GM19467 (cell line): ENCODE results near the gene YIPF2.
"Not testable (repeated sequence)": the region's sequence is repeated elsewhere in the genome, so short reads cannot be mapped to it uniquely, and the experiment has no call there.

Source experiments
- ATAC-seq: cut with Tn5 transposase; IDR thresholded peaks from one replicate; pipeline ENCODE4 v1.9.1; 2021; ENCODE audit warnings: mild to moderate bottlenecking, moderate library complexity; ENCODE audit not compliant: unreplicated experiment

YIPF2 gene

GRCh38 chr19:10943412-10943811 lies 15.0 kb upstream of the YIPF2 start:
- ATAC-seq, result not testable (repeated sequence)

DNA sequence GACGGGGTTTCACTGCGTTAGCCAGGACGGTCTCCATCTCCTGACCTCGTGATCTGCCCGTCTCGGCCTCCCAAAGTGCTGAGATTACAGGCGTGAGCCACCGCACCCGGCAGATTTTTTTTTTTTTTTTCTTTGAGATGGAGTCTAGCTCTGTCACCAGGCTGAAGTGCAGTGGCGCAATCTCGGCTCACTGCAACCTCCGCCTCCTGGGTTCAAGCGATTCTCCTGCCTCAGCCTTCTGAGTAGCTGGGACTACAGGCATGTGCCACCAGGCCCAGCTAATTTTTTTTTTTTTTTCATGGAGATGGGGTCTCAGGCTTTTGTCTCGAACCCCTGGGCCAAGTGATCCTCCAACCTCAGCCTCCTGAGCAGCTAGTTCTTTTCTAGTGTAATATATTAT lies 13.2 kb upstream of the YIPF2 start:
- ATAC-seq, result not testable (repeated sequence)

- no peak for ATAC-seq
Measured at GRCh38 chr19:10936661-10937084, 8.2 kb upstream of the YIPF2 start.

DNA sequence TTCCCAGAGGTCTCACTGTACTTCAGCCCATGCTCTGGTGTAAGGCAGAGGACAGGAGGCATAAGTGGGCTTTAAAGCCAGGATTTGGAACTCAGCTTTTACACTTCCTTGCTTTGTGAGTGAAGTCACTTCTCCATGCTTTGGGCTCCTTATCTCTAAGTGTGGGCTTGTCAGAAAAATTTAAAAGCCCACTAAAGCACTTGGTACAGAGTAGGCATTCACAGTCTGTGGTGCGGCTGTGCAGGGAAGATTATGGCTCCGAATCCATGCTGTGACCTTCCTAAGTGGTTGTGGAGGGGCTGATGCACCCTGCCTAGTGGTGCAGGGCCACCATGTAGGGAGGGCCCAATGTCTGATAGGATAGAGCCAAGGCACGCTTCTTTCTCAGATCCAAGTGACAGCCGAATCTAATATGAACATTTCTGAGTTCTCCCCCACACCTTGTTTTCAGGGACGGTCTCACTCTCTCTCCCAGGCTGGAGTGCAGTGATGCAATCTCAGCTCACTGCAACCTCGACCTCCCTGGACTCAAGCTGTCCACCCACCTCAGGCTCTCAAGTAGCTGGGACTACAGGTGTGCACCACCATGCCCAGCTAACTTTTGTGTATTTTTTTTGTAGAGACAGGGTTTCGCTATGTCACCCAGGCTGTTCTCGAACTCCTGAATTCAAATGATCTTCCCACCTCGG lies 7.1 kb upstream of the YIPF2 start:
- no peak for ATAC-seq

- ATAC-seq, result no peak
Measured at GRCh38 chr19:10929402-10929794, 959 bp upstream of the YIPF2 start.

- no peak for ATAC-seq
Measured at GRCh38 chr19:10927730-10928562, 493 bp downstream of the YIPF2 start.

DNA sequence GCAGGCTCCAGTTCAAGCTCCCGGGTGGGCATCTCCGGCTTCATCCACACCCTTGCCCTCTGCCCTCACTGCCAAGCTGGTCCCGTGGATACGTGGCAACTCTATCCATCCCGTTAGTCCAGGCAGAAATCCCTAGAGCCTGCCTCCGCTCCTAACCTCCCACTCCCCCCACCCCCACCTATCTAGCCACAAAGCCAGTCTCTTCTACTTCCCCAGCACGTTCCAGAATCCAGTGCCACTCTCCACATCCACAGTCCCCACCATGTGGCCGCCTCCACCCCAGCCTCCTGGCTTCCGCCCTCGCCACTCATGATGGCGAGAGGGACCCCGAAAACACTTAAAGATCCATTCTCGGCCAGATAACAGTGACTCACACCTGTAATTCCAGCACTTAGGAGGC lies 3.8 kb downstream of the YIPF2 start:
- no peak for ATAC-seq

GRCh38 chr19:10923260-10924112 lies 5.0 kb downstream of the YIPF2 start:
- ATAC-seq, result no peak

DNA sequence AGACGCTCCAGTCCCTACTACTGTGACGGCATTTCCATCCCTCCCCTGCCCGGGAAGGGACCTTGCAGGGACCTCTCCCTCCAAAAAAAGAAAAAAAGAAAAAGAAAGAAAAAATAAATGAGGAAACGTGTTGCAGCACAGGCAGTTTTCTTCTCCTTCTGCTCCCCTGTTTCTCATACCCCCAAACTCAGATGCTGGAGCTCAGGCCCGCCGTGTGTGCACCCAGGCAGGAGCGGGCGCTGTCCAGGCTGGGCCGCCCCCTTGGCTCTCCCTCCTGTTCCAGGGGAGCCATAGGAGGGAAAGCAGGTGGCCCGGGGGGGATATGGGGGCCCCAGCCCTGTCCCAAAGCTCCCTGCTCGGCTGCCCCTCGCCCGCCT lies 5.8 kb downstream of the YIPF2 start:
- no peak for ATAC-seq

DNA sequence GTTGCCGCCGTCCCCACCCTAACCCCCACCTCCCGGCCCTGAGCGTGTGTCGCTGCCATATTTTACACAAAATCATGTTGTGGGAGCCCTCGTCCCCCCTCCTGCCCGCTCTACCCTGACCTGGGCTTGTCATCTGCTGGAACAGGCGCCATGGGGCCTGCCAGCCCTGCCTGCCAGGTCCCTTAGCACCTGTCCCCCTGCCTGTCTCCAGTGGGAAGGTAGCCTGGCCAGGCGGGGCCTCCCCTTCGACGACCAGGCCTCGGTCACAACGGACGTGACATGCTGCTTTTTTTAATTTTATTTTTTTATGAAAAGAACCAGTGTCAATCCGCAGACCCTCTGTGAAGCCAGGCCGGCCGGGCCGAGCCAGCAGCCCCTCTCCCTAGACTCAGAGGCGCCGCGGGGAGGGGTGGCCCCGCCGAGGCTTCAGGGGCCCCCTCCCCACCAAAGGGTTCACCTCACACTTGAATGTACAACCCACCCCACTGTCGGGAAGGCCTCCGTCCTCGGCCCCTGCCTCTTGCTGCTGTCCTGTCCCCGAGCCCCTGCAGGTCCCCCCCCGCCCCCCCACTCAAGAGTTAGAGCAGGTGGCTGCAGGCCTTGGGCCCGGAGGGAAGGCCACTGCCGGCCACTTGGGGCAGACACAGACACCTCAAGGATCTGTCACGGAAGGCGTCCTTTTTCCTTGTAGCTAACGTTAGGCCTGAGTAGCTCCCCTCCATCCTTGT lies 6.4 kb downstream of the YIPF2 start:
- no peak for ATAC-seq

- ATAC-seq, result no peak
Measured at GRCh38 chr19:10921199-10921909, 7.1 kb downstream of the YIPF2 start.

- ATAC-seq, result no peak
Measured at GRCh38 chr19:10920781-10921180, 7.7 kb downstream of the YIPF2 start.

DNA sequence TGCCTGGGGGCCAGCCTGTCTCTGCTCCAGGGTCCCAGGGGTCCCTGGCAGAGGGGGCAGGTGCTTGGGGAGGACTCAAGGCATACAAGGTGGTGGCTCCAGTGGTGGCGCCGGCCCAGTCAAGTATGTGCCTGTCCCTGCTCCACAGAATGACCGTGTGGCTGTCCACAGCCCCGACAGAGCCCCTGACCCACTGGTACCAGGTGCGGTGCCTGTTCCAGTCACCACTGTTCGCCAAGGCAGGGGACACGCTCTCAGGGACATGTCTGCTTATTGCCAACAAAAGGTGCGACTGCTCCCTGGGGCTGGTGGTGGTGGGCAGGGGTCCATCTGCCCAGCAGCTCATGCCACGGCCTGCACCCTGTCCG lies 8.2 kb downstream of the YIPF2 start:
- ATAC-seq, result no peak

- no peak for ATAC-seq
Measured at GRCh38 chr19:10919352-10920287, 8.8 kb downstream of the YIPF2 start.

GRCh38 chr19:10918359-10918758 lies 10.1 kb downstream of the YIPF2 start:
- no peak for ATAC-seq

DNA sequence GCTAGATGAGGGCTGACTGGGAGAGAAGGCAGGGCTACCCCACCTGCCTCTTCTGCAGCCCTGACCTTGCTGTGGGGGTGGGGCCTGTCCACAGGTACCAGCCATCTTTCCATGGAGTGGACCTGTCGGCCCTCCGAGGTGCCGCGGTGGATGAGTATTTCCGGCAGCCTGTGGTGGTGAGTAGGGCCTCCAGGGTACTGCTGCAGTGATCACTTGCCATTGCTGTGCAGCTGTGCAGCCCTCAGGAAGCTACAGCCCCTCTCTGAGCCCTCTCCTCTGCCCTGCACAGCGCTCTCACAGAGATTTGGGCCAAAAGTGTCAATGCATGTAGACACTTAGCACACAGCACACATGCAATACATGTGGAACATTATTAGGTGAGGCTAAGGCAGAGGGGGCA lies 11.8 kb downstream of the YIPF2 start:
- no peak for ATAC-seq

- no peak for ATAC-seq
Measured at GRCh38 chr19:10915130-10916091, 13.0 kb downstream of the YIPF2 start.

- ATAC-seq, result no peak
Measured at GRCh38 chr19:10913716-10914340, 14.6 kb downstream of the YIPF2 start.
